HG03108 (cell line): ENCODE data around the gene PTTG2.
"Not testable (repeated sequence)": the region's sequence is repeated elsewhere in the genome, so short reads cannot be mapped to it uniquely, and the experiment has no call there.

Experiments used
- ATAC-seq: cut with Tn5 transposase; IDR thresholded peaks from one replicate; pipeline ENCODE4 v1.9.1; 2021; ENCODE audit warnings: moderate library complexity; ENCODE audit not compliant: unreplicated experiment

PTTG2 gene

DNA sequence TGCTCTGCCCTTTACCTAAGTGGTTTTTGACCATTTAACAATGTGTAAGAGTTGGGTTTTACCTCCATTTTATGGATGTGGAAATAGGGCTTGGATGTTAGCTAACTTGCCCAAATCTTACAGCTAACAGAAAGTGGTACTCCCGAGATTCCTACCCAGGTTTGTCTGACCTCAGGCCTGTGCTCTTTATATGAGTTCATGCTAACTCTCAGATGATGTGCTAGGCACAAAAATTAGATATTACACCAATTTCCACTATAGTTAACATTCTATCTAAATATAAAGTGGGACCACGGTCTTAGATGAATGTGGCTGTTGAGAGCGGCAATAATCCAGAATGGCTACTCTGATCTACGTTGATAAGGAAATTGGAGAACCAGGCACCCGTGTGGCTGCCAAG is at the start of gene PTTG2:
TSS of gene PTTG2 (plus strand) at position 301 of the 400 bp plus-strand sequence. CDS start at position 338, 37 bp downstream.
- no peak for ATAC-seq

GRCh38 chr4:37914539-37914938 is 45.7 kb upstream of the PTTG2 start:
- no peak for ATAC-seq

GRCh38 chr4:37917388-37917787 is 42.8 kb upstream of the PTTG2 start:
- ATAC-seq, result no peak

DNA sequence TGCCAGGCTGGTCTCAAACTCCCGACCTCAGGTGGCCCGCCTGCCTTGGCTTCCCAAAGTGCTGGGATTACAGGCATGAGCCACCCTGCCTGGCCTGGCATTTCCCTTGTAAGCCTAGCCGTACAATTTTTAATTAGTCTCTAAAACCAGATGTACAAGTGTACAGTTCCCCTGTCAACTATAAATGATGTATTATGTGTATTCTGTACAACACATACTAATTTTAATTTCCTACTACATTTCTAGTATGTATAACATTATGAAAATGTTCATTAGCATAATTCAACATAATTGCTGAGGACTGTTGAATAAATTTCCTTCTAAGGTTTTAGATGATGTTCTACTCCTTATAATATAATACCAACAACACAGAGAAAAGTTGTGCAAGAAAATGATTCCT is 41.5 kb upstream of the PTTG2 start:
- no peak for ATAC-seq

- no peak for ATAC-seq
Measured at GRCh38 chr4:37922328-37922727, 37.9 kb upstream of the PTTG2 start.

DNA sequence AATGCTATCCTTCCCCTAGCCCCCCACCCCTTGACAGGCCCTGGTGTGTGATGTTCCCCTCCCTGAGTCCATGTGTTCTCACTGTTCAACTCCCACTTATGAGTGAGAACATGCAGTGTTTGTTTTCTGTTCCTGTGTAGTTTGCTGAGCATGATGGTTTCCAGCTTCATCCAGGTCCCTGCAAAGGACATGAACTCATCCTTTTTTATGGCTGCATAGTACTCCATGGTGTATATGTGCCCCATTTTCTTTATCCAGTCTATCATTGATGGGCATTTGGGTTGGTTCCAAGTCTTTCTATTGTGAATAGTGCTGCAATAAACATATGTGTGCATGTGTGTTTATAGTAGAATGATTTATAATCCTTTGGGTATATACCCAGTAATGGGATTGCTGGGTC is 37.1 kb upstream of the PTTG2 start:
- not testable (repeated sequence) for ATAC-seq

DNA sequence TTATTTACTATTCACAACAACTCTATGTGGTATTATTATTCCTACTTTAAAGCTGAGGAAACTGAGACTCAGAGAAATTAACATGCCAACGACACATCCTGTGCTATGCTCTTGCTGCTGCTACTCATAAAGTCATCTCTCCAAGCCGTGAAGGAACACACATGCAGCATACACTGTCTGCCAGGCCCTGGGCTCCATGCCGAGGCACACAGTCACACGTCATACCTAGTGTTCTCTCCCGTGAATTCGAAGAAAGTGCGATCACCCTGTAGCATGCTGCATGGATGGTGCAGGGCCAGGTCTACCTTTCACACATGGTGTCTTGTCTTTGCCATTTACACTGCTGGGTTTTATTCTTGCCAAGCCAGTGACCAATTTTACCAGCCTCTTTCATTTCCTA is 35.3 kb upstream of the PTTG2 start:
- ATAC-seq, result no peak

- ATAC-seq, result no peak
Measured at GRCh38 chr4:37927434-37927833, 32.8 kb upstream of the PTTG2 start.

DNA sequence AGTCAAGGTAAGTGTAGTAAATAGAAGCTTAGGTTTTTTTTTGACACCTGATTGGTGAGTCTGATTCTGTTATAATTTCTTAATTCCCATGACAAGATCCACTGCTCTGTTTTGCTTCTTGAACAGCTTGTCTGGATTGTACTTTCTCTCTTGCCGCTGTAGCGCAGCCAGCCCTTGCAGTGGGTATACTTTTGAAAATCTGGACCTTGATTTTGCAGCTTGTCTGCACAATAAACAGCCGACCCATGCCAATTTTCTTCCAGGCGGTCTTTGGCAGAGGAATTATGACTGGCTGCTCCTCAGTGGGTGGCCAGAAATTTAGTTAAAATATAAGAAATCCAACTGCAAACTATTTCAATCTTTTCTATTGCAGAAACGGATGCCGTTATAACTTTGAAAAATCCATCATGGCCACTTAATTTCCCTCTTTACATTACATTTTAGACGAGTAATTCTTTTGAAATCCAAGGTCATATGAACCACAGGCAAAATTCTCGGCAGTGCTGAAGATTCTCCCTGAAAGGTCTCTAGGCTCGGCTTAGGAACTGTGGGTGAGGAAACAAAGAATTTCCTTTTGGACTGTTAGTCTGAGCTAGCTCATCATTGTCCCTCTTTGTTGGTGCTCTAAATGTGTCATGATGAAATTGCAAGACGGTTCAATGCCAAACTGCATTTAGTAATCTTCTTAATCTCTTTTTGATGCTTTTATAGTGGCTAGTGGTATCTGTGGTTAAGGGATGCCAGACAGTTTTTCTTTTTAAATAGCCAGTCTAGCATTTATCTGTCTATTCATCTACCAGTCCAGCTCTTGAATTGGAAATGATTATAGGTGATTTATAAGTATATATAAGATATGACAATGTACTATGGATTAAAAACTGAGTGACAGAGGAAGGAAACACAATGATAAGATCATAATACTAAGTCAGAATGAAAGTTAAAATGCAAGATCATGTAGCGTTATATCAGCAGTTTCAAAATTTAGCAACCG is 31.5 kb upstream of the PTTG2 start:
- no peak for ATAC-seq

GRCh38 chr4:37934096-37934495 is 26.1 kb upstream of the PTTG2 start:
- no peak for ATAC-seq

- no peak for ATAC-seq
Measured at GRCh38 chr4:37934609-37935008, 25.6 kb upstream of the PTTG2 start.

- no peak for ATAC-seq
Measured at GRCh38 chr4:37935026-37935425, 25.2 kb upstream of the PTTG2 start.

GRCh38 chr4:37936889-37937498 is 23.2 kb upstream of the PTTG2 start:
- ATAC-seq, result no peak

DNA sequence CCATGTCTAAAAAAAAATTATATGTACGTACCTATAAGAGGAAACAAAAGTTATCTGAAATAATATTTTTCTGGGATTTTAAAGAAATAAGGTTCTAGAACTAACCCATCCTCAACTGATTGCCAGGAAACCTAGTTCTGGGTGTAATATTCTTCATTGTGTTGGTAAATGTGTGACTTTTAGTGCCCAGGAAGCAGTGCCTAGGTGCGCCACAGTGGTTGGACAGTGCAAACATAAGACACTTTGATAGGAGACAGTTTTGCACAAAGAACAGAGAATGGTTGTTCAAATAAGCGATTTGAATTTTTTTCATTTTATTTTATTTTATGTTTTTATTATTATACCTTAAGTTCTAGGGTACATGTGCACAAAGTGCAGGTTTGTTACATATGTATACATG is 22.0 kb upstream of the PTTG2 start:
- no peak for ATAC-seq

- ATAC-seq, result no peak
Measured at GRCh38 chr4:37946503-37947179, 13.6 kb upstream of the PTTG2 start.

GRCh38 chr4:37948542-37948941 is 11.7 kb upstream of the PTTG2 start:
- ATAC-seq, result no peak

- no peak for ATAC-seq
Measured at GRCh38 chr4:37949636-37950426, 10.4 kb upstream of the PTTG2 start.

DNA sequence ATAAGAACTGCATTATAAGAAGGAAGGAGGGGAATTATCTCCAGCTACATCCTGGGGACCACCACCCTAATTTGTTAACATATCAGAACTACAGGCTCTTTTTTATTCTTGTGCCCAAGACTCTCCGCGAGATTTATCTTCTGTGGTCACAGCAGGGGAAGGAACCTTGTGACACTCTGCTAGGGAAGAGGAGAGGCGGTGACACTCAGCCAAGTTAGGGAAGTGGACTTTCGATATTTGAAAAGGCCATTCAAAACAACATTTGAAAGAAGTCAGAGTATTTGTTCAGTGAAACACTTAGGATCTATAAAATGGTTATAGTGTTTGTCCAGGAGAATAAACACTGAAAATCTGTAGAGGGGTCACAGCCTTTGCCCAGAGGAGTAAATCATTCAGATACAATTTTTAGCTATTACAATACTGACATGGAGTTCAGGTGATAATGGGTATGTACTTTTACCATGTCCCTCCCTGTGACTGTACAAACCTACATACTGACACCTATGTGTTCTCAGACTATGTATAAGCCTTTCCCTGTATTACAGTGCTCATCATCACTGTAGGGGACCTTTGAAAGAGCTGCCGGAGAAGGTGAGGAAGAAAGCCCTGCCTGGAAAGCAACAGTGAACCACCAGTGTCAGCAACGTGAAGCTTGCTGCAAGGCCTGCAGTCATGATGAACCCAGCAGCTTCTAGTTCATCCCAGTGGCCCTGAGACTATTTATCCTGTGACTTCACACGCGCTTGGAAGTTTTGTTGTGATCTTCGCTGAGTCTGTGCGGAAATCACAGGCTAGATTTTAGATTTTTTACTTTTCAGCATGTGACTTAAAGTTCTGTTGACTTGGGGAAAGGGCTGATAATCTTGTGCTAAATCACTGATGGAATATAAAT is 8.5 kb upstream of the PTTG2 start:
- ATAC-seq, result no peak

- ATAC-seq, result no peak
Measured at GRCh38 chr4:37953156-37953555, 7.0 kb upstream of the PTTG2 start.
